Measurements from ENCODE around the gene TSPAN4. TPM values are rescaled to one million over a fixed set of nuclear protein-coding genes. Genes with fewer than 3 reads are reported as not detected.

Gene TSPAN4
- 62.2 TPM for total RNA-seq

GRCh38 chr11:842370-843002 lies at the start of gene TSPAN4, which contains the start of gene POLR2L:
Gene TSPAN4 (plus strand): TSS chr11:842852. CDS start chr11:850305, 7,453 bp downstream.
Gene POLR2L (minus strand): TSS chr11:842529. CDS start chr11:842508, 21 bp downstream.

GRCh38 chr11:798093-798713 lies 44.4 kb upstream of the TSPAN4 start, which contains the start of gene SLC25A22:
Gene SLC25A22 (minus strand): TSS chr11:798281. CDS start chr11:795006, 3,275 bp downstream.

GRCh38 chr11:809287-810039 lies 33.2 kb upstream of the TSPAN4 start, which contains the start of gene RPLP2:
Gene RPLP2 (plus strand): TSS chr11:809967. CDS start chr11:810235, 268 bp downstream.

GRCh38 chr11:818396-819128 lies 24.1 kb upstream of the TSPAN4 start, which contains the start of gene PNPLA2:
Gene PNPLA2 (plus strand): TSS chr11:818914. CDS start chr11:819719, 805 bp downstream.

GRCh38 chr11:827897-828192 lies 14.8 kb upstream of the TSPAN4 start, which contains the start of gene CRACR2B:
Gene CRACR2B (plus strand): TSS chr11:827919. CDS start chr11:828608, 689 bp downstream.

GRCh38 chr11:832529-833113 lies 10.0 kb upstream of the TSPAN4 start, which contains the start of gene CD151:
Gene CD151 (plus strand): TSS chr11:832952. CDS start chr11:836070, 3,118 bp downstream.

GRCh38 chr11:910589-911030 lies 68.0 kb downstream of the TSPAN4 start, which contains the start of gene CHID1:
Gene CHID1 (minus strand): TSS chr11:910810. CDS start chr11:904816, 5,994 bp downstream.

Other genes with a start within 250 kb of the TSPAN4 start
- gene IRF7, start 226.9 kb upstream of the TSPAN4 start, total RNA-seq = 12.1 TPM
- gene CDHR5, start 217.9 kb upstream of the TSPAN4 start, total RNA-seq = 0.88 TPM
- gene SCT, start 215.7 kb upstream of the TSPAN4 start, total RNA-seq = not detected
- gene DRD4, start 205.6 kb upstream of the TSPAN4 start, total RNA-seq = 1.2 TPM
- gene DEAF1, start 147.6 kb upstream of the TSPAN4 start, total RNA-seq = 31.4 TPM
- 18.5 TPM for gene TMEM80, start 147.0 kb upstream of the TSPAN4 start, total RNA-seq
- 14.1 TPM for gene EPS8L2, start 136.6 kb upstream of the TSPAN4 start, total RNA-seq
- 91.0 TPM for gene TALDO1, start 95.4 kb upstream of the TSPAN4 start, total RNA-seq
- 42.8 TPM for gene GATD1, start 65.4 kb upstream of the TSPAN4 start, total RNA-seq
- 6.4 TPM for gene CEND1, start 52.8 kb upstream of the TSPAN4 start, total RNA-seq
- gene SLC25A22, start 44.6 kb upstream of the TSPAN4 start, total RNA-seq = 27.7 TPM
- gene PIDD1, start 37.6 kb upstream of the TSPAN4 start, total RNA-seq = 17.8 TPM
- gene RPLP2, start 32.9 kb upstream of the TSPAN4 start, total RNA-seq = 169 TPM
- 28.0 TPM for gene PNPLA2, start 23.9 kb upstream of the TSPAN4 start, total RNA-seq
- gene CRACR2B, start 14.9 kb upstream of the TSPAN4 start, total RNA-seq = 9.5 TPM
- gene CD151, start 9.9 kb upstream of the TSPAN4 start, total RNA-seq = 149 TPM
- gene POLR2L, start 323 bp upstream of the TSPAN4 start, total RNA-seq = 23.9 TPM
- gene CHID1, start 68.0 kb downstream of the TSPAN4 start, total RNA-seq = 86.6 TPM
- gene AP2A2, start 83.0 kb downstream of the TSPAN4 start, total RNA-seq = 55.5 TPM
- gene MUC6, start 193.9 kb downstream of the TSPAN4 start, total RNA-seq = not detected
- gene MUC2, start 232.0 kb downstream of the TSPAN4 start, total RNA-seq = not detected